IMR-90 (cell line): ENCODE results near the gene GTF2F1. TPM values are rescaled to one million over a fixed set of nuclear protein-coding genes. Genes with fewer than 3 reads are reported as not detected.

ENCODE experiments used
- ATAC-seq: fragments of 200-7000 bp; cut with Tn5 transposase; 2 replicates; pipeline ENCODE4 v1.9.1; 2020; ENCODE audit warnings: low read depth, mild to moderate bottlenecking, moderate library complexity
- BruUV-seq: library from RNA; stranded (reverse); fragments of 400-500 nt; replicated peaks from 2 replicates; lab custom pipeline; 2021; lab: Mats Ljungman, UMichigan
- CTCF ChIA-PET: fragments of 300-600 bp; formaldehyde crosslinking; extraction: SDS; loops from one replicate; lab custom pipeline; 2021; ENCODE audit warnings: antibody characterized with exemption; lab: Yijun Ruan, JAX
- POLR2A ChIA-PET: fragments of 300-600 bp; sonication (Branson Sonifier 250); formaldehyde crosslinking; loops from one replicate; lab custom pipeline; 2022; ENCODE audit warnings: antibody characterized with exemption; ENCODE audit not compliant: unreplicated experiment; lab: Charles Lee
- DNase-seq: peaks from one replicate; pipeline ENCODE4 v3.0.0; 2013
- H2AFZ ChIP-seq: replicated peaks from 2 replicates; pipeline ENCODE3; 2013; ENCODE audit warnings: low read length, mild to moderate bottlenecking; ENCODE audit not compliant: poor library complexity
- H2AK5ac ChIP-seq: 2 replicates; pipeline ENCODE4 v1.6.1; 2013; ENCODE audit warnings: low read depth, low read length, inconsistent platforms
- H2AK9ac ChIP-seq: replicated peaks from 2 replicates; pipeline ENCODE3; 2013; ENCODE audit warnings: mild to moderate bottlenecking, low read depth, low read length, moderate library complexity; ENCODE audit not compliant: poor library complexity
- H2BK120ac ChIP-seq: 2 replicates; pipeline ENCODE4 v1.6.1; 2013; ENCODE audit warnings: low read depth, low read length, inconsistent platforms
- H2BK15ac ChIP-seq: 3 replicates; pipeline ENCODE4 v1.6.1; 2013; ENCODE audit warnings: low read depth, low read length, inconsistent platforms
- H2BK20ac ChIP-seq: 2 replicates; pipeline ENCODE4 v1.6.1; 2013; ENCODE audit warnings: low read depth, mild to moderate bottlenecking, inconsistent platforms, low read length, moderate library complexity
- H2BK5ac ChIP-seq: 2 replicates; pipeline ENCODE4 v1.6.1; 2013; ENCODE audit warnings: mild to moderate bottlenecking, low read depth, low read length, inconsistent platforms; ENCODE audit not compliant: poor library complexity, severe bottlenecking
- H3K14ac ChIP-seq: replicated peaks from 2 replicates; pipeline ENCODE4 v1.6.1; 2013; ENCODE audit warnings: low read depth, low read length, inconsistent platforms
- H3K18ac ChIP-seq: 2 replicates; pipeline ENCODE4 v1.6.1; 2013; ENCODE audit warnings: low read depth, low read length, control low read depth
- H3K23ac ChIP-seq: 2 replicates; pipeline ENCODE4 v1.6.1; 2013; ENCODE audit warnings: low read depth, low read length, inconsistent platforms
- H3K27ac ChIP-seq: 2 replicates; pipeline ENCODE4 v1.5.1; 2013; ENCODE audit warnings: mild to moderate bottlenecking, control low read depth, low read length; ENCODE audit not compliant: insufficient read depth
- H3K27me3 ChIP-seq: 2 replicates; pipeline ENCODE4 v1.6.1; 2013; ENCODE audit warnings: low read length; ENCODE audit not compliant: control insufficient read depth, insufficient read depth
- H3K36me3 ChIP-seq: 2 replicates; pipeline ENCODE4 v1.6.1; 2013; ENCODE audit warnings: low read length, mixed read lengths; ENCODE audit not compliant: control insufficient read depth, insufficient read depth
- H3K4ac ChIP-seq: 2 replicates; pipeline ENCODE4 v1.6.1; 2013; ENCODE audit warnings: low read depth, low read length, inconsistent platforms
- H3K4me1 ChIP-seq: 2 replicates; pipeline ENCODE4 v1.6.1; 2013; ENCODE audit warnings: low read length, mixed read lengths; ENCODE audit not compliant: control insufficient read depth, insufficient read depth
- H3K4me2 ChIP-seq: 2 replicates; pipeline ENCODE4 v1.6.1; 2013; ENCODE audit warnings: low read depth, mild to moderate bottlenecking, control low read depth, low read length, moderate library complexity
- H3K4me3 ChIP-seq: 2 replicates; pipeline ENCODE4 v1.5.1; 2013; ENCODE audit warnings: low read depth, mild to moderate bottlenecking, control low read depth, low read length, moderate library complexity; ENCODE audit not compliant: insufficient read depth
- H3K56ac ChIP-seq: 2 replicates; pipeline ENCODE4 v1.6.1; 2013; ENCODE audit warnings: low read length, inconsistent platforms; ENCODE audit not compliant: insufficient read depth; ENCODE audit errors: extremely low read depth
- H3K79me1 ChIP-seq, 2 experiments: 2 replicates each; pipeline ENCODE4 v1.6.1; 2013; ENCODE audit warnings: low read length in 2 of 2, inconsistent platforms in 1 of 2, low read depth in 1 of 2
- H3K9ac ChIP-seq: 2 replicates; pipeline ENCODE4 v1.6.1; 2013; ENCODE audit warnings: low read depth, low read length, control low read depth
- H3K9me1 ChIP-seq: 2 replicates; pipeline ENCODE4 v1.6.1; 2013; ENCODE audit warnings: low read length, inconsistent platforms; ENCODE audit not compliant: insufficient read depth
- H3K9me3 ChIP-seq: 2 replicates; pipeline ENCODE4 v1.6.1; 2013; ENCODE audit warnings: low read length; ENCODE audit not compliant: control insufficient read depth, insufficient read depth
- H4K20me1 ChIP-seq: 2 replicates; pipeline ENCODE4 v1.6.1; 2013; ENCODE audit warnings: low read length, inconsistent platforms; ENCODE audit not compliant: insufficient read depth
- H4K5ac ChIP-seq: 2 replicates; pipeline ENCODE4 v1.6.1; 2013; ENCODE audit warnings: mild to moderate bottlenecking, low read depth, low read length, control low read depth
- H4K8ac ChIP-seq, 2 experiments: 2 replicates each; pipeline ENCODE4 v1.6.1; 2013; ENCODE audit warnings: low read depth in 2 of 2, low read length in 2 of 2, control low read depth in 1 of 2, inconsistent platforms in 1 of 2
- H4K91ac ChIP-seq: 2 replicates; pipeline ENCODE4 v1.6.1; 2013; ENCODE audit warnings: low read depth, low read length, inconsistent platforms; ENCODE audit not compliant: insufficient read depth
- CEBPB ChIP-seq: IDR thresholded peaks from 2 replicates; pipeline ENCODE4 v1.6.1; 2012; ENCODE audit warnings: low read depth, low read length, improper control_type of control experiment
- MAFK ChIP-seq: IDR thresholded peaks from 2 replicates; pipeline ENCODE4 v1.6.1; 2012; ENCODE audit warnings: low read depth, low read length, improper control_type of control experiment
- WGBS, 2 experiments: methylation state at CpG; one replicate each; pipeline versions ENCODE4 v1.1.5 to v1.1.7; 2013; ENCODE audit warnings: missing lambda C conversion rate in 2 of 2; ENCODE audit not compliant: insufficient read length in 1 of 2; ENCODE audit errors: extremely low coverage in 2 of 2; 5-methylcytosine and 5-hydroxymethylcytosine counted together
- dilution Hi-C: fragments of 300-500 bp; cut with HindIII; formaldehyde crosslinking; loops from one replicate; pipeline ENCODE4 v1.14.3; 2018; ENCODE audit warnings: low sequenced_read_pairs; ENCODE audit not compliant: unreplicated experiment
- in situ Hi-C: fragments of 300-500 bp; cut with MboI; formaldehyde crosslinking; loops from 3 replicates; pipeline ENCODE4 v1.14.3; 2019; ENCODE audit warnings: low sequenced_read_pairs, inconsistent platforms, mixed read lengths
- intact Hi-C: fragments of 100-400 bp; cut with micrococcal nuclease; formaldehyde crosslinking; loops from 2 replicates; pipeline ENCODE4 v1.10.0; 2022
- polyA plus RNA-seq, 3 experiments: library from polyadenylated mRNA; depleted of rRNA; stranded (reverse); fragments of >200 nt; gene quantifications; 2 replicates each; pipeline ENCODE4 v1.2.3, GENCODE V29; 2012; ENCODE audit warnings: low replicate concordance in 1 of 3
- total RNA-seq: library from RNA; depleted of rRNA; stranded (reverse); fragments of >200 nt; gene quantifications from 2 replicates; pipeline ENCODE4 v1.2.3, GENCODE V29; 2012

GTF2F1 gene
- total and polyA plus RNA-seq, 2 of the 4 experiments (the other 2 are of a cell fraction), result 43.7 to 51.4 TPM

DNA sequence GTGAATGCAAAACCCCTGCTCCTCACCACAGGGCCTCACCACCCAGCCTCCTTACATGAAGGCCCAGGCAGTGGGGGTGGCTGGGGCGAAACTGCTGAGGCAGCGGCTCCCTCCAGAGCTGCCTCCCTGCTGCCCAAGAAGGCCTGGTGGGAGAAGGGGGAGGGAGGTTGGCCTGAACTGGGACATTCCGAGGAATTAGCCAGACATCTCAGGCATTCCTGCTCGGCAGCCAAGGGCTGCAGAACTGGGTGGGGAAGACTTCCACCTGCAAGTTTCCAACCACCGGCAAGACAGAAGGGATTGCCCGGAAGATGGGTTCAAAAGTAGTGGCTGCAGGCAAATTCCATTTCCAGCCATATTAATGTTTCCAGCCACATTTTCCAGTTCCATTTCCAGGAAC is 14.9 kb downstream of the GTF2F1 start:
- Histone ChIP-seq H4K5ac (no peak overlapping the region), H3K4ac (no peak overlapping the region), H2BK120ac (no peak overlapping the region), H3K4me3 (no peak overlapping the region), H3K27me3 (no peaks in the 10 kb centered on the region), H3K4me2 (no peak overlapping the region), H3K9me1 (peaks cover 10% of the 10 kb centered on the region), H3K23ac (no peak overlapping the region), H3K56ac (no peak overlapping the region), H2BK20ac (no peak overlapping the region), H3K79me1 (peaks cover 7 to 14% of the 10 kb centered on the region in 2 experiments; a peak in 3 of 4 replicates), H3K9me3 (peaks cover 7% of the 10 kb centered on the region; the same call in 1 of the 2 replicates), H4K8ac (no peak overlapping the region), H2BK15ac (no peak overlapping the region), H3K18ac (no peak overlapping the region), H4K20me1 (no peaks in the 10 kb centered on the region), H3K9ac (no peak overlapping the region), H2AFZ (no peak overlapping the region), H3K4me1 (peaks cover 11% of the 10 kb centered on the region), H3K27ac (no peak overlapping the region), H3K14ac (no peak overlapping the region), H3K36me3 (peaks cover 38% of the 10 kb centered on the region), H2AK5ac (no peak overlapping the region), H2BK5ac (no peak overlapping the region), H2AK9ac (peak overlapping the region; percentile 23), H4K91ac (peak overlapping the region; percentile 33; the same call in 1 of the 2 replicates)
- no CpG with 5 or more reads among the region's 6 CpGs for WGBS, 2 experiments
- peak; percentile 41 for DNase-seq
- ChIA-PET POLR2A (no interaction called here), CTCF (interaction anchor here (0.6 kb wide), 1 partner anchor 393 kb away, joined by 4 read pairs; no protein-coding TSS in a partner anchor)
- peak; percentile 8; the same call in 1 of the 2 replicates for ATAC-seq
- TF ChIP-seq MAFK (peak; percentile 45; the same call in 1 of the 2 replicates), CEBPB (no peak)
- dilution Hi-C loops, result no loop called here
- intact Hi-C loops, result no loop called here
- in situ Hi-C loops, result no loop called here
- BruUV-seq, result no TSS peak
